Activated CD4-positive, alpha-beta memory T cell treated with anti-CD3 and anti-CD28 coated beads for 36 hours (primary cell): ENCODE measurements around the gene CLBA1. TPM values are rescaled to one million over a fixed set of nuclear protein-coding genes. Genes with fewer than 3 reads are reported as not detected.

Experiments
- CTCF ChIA-PET: fragments of 350-600 bp; sonication (Branson Sonifier 250); formaldehyde crosslinking; loops from one replicate; lab custom pipeline; 2021; ENCODE audit warnings: antibody characterized with exemption, inconsistent platforms; lab: Charles Lee
- POLR2A ChIA-PET: fragments of 350-600 bp; sonication (Branson Sonifier 250); formaldehyde crosslinking; loops from one replicate; lab custom pipeline; 2021; ENCODE audit warnings: antibody characterized with exemption; lab: Charles Lee
- DNase-seq: peaks from one replicate; pipeline ENCODE4 v3.0.0-alpha.2; 2020
- H3K27ac Mint-ChIP-seq: one replicate; pipeline ENCODE4 v1.8.0; 2021; ENCODE audit warnings: mixed read lengths
- H3K27me3 Mint-ChIP-seq: one replicate; pipeline ENCODE4 v1.8.0; 2021; ENCODE audit warnings: mixed read lengths
- H3K36me3 Mint-ChIP-seq: one replicate; pipeline ENCODE4 v1.8.0; 2021; ENCODE audit warnings: mixed read lengths
- H3K4me1 Mint-ChIP-seq: one replicate; pipeline ENCODE4 v1.8.0; 2021; ENCODE audit warnings: low read depth, mixed read lengths
- H3K4me3 Mint-ChIP-seq: one replicate; pipeline ENCODE4 v1.8.0; 2021; ENCODE audit warnings: mild to moderate bottlenecking, mixed read lengths
- H3K9me3 Mint-ChIP-seq: one replicate; pipeline ENCODE4 v1.8.0; 2021; ENCODE audit warnings: mixed read lengths
- intact Hi-C: fragments of 100-400 bp; cut with micrococcal nuclease; formaldehyde crosslinking; loops from one replicate; pipeline ENCODE4 v1.15.1; 2023
- total RNA-seq, 2 experiments: library from RNA; stranded (reverse); gene quantifications; one replicate each; pipeline ENCODE4 v1.2.3, GENCODE V29; 2021

CLBA1 gene
- total RNA-seq, 2 experiments from 2014 or later, result 0.78 to 1.2 TPM

DNA sequence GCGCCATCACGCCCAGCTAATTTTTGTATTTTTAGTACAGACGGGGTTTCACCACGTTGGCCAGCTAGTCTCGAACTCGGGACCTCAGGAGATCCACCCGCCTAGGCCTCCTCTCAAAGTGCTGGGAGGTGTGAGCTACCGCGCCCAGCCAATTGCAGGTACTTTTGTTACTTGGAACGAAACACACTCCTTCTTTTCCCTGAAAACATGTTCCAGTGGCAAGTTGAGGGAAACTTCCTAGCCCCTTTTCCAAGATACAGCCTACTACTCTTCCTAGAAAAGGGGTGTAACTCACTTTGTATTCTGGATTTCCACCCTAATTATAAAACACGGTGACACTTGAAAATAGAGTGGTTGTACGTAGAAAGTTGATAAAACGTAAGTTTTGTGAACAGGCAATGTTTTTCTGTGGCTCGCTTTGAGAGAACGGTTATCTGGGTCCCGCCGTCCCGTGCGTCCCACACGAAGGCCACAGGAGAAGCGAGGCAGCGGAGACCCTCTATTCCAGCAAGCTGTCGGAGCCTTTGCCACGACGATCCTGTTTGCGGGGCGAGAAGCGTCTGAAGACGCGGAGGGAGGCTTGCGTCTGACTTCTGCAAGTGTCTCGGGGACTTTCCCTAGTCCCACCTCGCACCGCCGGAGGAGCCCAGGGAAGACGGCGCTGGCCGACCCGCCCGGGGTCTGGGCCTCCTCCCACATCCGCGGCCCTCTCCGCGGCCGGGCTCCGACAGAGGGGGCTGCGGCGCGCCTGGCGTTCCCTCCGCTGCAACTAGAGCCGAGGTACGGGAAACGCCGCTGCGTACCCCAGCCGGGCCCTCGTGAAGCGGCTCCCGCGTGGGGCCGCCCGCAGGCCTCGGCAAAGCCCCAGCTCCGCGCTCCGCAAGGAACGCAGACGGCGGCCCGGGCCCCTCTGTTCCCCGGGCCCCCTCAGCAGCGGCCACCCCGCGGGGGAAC, 34.5 kb downstream of the CLBA1 start:
- peak overlapping the region; percentile 93 for H3K4me3 Mint-ChIP-seq
- POLR2A ChIA-PET, result interaction anchor here (0.7 to 3.9 kb wide), 10 partner anchors 12 to 50 kb away, joined by 3 to 18 read pairs (median 5); partner anchors contain the start of genes CLBA1 and GPR132
- CTCF ChIA-PET, result interaction anchor here (0.7 to 10.2 kb wide), 7 partner anchors 14 to 120 kb away, joined by 3 to 75 read pairs (median 4); no protein-coding TSS in a partner anchor
- H3K9me3 Mint-ChIP-seq, result no peaks in the 10 kb centered on the region
- H3K27me3 Mint-ChIP-seq, result no peaks in the 10 kb centered on the region
- peak overlapping the region; percentile 88 for H3K27ac Mint-ChIP-seq
- H3K36me3 Mint-ChIP-seq, result peaks cover 39% of the 10 kb centered on the region
- intact Hi-C loops, result loop anchor here (2.0 kb wide), 4 partner anchors 15 to 471 kb away; partner anchors contain the start of genes AHNAK2, BRF1 and TEDC1
- DNase-seq, result peak; percentile 72
- peaks cover 72% of the 10 kb centered on the region for H3K4me1 Mint-ChIP-seq

DNA sequence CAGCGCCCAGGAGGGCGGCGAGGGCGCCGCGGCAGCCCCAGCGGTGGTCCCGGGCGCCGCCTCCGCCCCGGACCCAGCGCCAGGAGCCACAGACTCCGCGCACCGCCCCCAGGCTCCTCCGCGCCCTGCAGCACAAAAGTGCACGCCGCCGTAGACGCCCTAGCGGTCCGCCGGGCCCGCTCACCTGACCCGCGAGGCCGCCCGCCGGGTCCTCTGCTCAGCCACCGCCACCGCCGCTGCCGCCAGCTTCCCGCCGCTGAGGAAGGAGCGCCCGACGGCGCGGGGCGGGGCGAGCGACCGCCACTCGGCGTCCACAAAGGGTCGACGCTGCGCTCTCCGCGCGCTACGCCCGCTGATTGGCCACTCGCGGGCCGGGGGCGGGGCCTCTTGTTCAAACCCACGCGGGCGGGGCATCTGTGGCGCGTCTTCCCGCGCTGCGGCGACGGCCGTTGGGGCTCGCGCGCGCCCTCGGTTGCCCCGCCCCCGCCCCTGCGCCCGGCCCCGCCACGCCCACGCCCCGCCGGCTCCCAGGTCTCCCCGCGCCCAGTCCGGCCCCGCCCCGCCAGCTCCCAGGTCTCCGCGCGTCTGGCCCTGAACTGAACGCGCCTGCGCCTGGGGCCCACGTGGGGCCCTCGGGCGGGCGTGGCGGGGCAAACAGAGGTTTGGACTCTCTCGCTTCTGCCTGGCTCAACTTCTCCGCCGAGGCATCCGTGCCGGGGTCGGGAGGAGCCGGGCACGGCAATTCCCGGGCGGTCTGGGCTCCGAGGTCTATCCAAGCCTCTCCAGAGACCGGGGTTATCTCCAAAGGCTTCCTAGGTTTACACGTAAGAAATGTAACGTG, 35.4 kb downstream of the CLBA1 start, which contains the start of gene CDCA4:
CDCA4 (minus strand) TSS at position 269 of the 841 bp plus-strand sequence. CDS start 9,154 bp downstream, outside the sequence.
- Mint-ChIP-seq H3K27ac (peak within 1 kb of the TSS; percentile 88), H3K27me3 (no peaks in the 10 kb centered on the region), H3K9me3 (no peaks in the 10 kb centered on the region), H3K4me3 (peak within 1 kb of the TSS; percentile 93), H3K4me1 (peaks cover 70% of the 10 kb centered on the region), H3K36me3 (peaks cover 34% of the 10 kb centered on the region)
- intact Hi-C loops, result loop anchor here (1.0 to 2.0 kb wide), 6 partner anchors 16 to 470 kb away; partner anchors contain the start of genes AHNAK2, BRF1 and TEDC1
- ChIA-PET CTCF (interaction anchor here (1.0 to 10.2 kb wide), 5 partner anchors 23 to 46 kb away, joined by 3 to 75 read pairs (median 5); no protein-coding TSS in a partner anchor), POLR2A (interaction anchor here (0.7 to 3.9 kb wide), 10 partner anchors 23 to 280 kb away, joined by 3 to 18 read pairs (median 4); partner anchors contain the start of genes BRF1, CLBA1 and GPR132)
- DNase-seq, result peak; percentile 98

DNA sequence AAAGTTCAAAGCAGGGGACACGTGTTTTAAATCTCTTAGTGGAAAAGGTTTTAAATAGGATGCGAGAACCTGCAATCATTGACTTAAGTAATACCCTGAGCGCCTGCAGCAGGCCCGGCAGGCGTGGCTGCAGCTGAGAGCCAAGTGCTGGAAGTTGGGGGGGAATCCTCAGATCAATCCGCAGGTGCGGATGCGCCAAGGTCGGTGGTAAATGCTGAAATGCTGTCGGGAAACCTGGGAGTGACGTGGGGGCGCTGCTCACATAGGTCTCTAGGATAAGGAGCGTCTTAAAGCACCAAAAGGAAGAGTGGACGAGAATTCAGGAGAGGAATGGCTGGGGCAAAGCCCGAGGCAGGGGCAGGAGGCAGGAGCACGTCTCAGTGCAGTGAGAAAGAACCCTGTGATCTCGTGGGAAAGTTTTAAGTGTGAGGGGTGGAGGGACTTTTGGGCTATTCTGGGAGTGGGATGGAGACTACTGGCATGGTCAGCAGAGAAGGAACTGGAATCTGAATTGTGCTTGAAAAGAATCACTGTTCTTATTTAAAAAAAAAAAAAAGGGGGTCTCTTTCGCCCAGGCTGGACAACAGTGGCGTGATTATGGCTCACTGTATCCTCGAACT, 36.2 kb downstream of the CLBA1 start:
- DNase-seq, result peak; percentile 59
- no peaks in the 10 kb centered on the region for H3K27me3 Mint-ChIP-seq
- H3K4me3 Mint-ChIP-seq, result peak overlapping the region; percentile 93
- intact Hi-C loops, result loop anchor here (1.0 to 2.0 kb wide), 6 partner anchors 17 to 469 kb away; partner anchors contain the start of genes AHNAK2, BRF1 and TEDC1
- peaks cover 70% of the 10 kb centered on the region for H3K4me1 Mint-ChIP-seq
- H3K27ac Mint-ChIP-seq, result peak overlapping the region; percentile 84
- peaks cover 27% of the 10 kb centered on the region for H3K36me3 Mint-ChIP-seq
- ChIA-PET CTCF (interaction anchor here (0.6 to 10.2 kb wide), 5 partner anchors 23 to 278 kb away, joined by 3 to 75 read pairs (median 5); no protein-coding TSS in a partner anchor), POLR2A (interaction anchor here (0.7 to 3.9 kb wide), 5 partner anchors 35 to 279 kb away, joined by 3 to 18 read pairs (median 4); partner anchors contain the start of genes BRF1, CLBA1 and GPR132)
- H3K9me3 Mint-ChIP-seq, result no peaks in the 10 kb centered on the region

DNA sequence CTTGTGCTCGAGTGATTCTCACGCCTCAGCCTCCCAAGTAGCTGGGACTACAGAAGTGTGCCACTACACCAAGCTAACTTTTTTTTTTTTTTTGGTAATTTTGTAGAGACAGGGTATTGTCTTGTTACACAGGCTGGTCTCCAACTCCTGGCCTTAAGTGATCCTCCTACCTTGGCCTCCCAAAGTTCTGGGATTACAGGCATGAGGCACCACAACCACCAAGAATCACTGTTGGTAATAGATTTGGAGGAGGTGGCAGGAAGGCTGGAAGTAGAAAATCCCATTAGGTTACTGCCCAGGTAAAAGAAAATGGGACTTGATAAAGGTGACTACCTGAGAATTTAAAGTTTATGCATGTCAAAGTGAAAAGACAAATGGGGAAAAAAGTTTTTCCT, 36.7 kb downstream of the CLBA1 start:
- Mint-ChIP-seq H3K36me3 (peaks cover 25% of the 10 kb centered on the region), H3K27me3 (no peaks in the 10 kb centered on the region), H3K4me1 (peaks cover 71% of the 10 kb centered on the region), H3K27ac (peak overlapping the region; percentile 84), H3K9me3 (no peaks in the 10 kb centered on the region), H3K4me3 (peak overlapping the region; percentile 93)
- CTCF ChIA-PET, result interaction anchor here (0.6 to 10.2 kb wide), 3 partner anchors 22 to 277 kb away, joined by 4 to 75 read pairs (median 5); no protein-coding TSS in a partner anchor
- no peak for DNase-seq
- intact Hi-C loops, result no loop called here
- POLR2A ChIA-PET, result interaction anchor here (1.4 to 2.6 kb wide), 2 partner anchors 34 to 43 kb away, joined by 3 to 16 read pairs; partner anchors contain the start of gene GPR132

DNA sequence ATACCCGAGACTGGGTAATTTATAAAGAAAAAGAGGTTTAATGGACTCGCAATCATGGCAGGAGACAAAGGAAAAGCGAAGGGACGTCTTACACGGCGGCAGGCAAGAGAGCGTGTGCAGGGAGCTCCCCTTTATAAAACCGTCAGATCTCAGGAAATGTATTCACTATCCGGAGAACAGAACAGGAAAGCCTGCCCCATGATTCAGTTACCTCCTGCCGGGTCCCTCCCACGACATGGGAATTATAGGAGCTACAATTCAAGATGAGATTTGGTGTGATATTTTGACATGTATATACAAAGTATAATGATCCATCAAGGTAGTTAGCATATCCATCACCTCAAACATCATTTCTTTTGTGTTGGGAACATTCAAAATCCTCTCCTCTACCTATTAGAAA, 37.6 kb downstream of the CLBA1 start:
- intact Hi-C loops, result no loop called here
- Mint-ChIP-seq H3K4me1 (peaks cover 64% of the 10 kb centered on the region), H3K4me3 (no peak overlapping the region), H3K27me3 (no peaks in the 10 kb centered on the region), H3K27ac (peak overlapping the region; percentile 61), H3K9me3 (no peaks in the 10 kb centered on the region), H3K36me3 (peaks cover 19% of the 10 kb centered on the region)
- CTCF ChIA-PET, result interaction anchor here (10.2 kb wide), 1 partner anchor 21 kb away, joined by 75 read pairs; no protein-coding TSS in a partner anchor
- POLR2A ChIA-PET, result no interaction called here
- no peak for DNase-seq

DNA sequence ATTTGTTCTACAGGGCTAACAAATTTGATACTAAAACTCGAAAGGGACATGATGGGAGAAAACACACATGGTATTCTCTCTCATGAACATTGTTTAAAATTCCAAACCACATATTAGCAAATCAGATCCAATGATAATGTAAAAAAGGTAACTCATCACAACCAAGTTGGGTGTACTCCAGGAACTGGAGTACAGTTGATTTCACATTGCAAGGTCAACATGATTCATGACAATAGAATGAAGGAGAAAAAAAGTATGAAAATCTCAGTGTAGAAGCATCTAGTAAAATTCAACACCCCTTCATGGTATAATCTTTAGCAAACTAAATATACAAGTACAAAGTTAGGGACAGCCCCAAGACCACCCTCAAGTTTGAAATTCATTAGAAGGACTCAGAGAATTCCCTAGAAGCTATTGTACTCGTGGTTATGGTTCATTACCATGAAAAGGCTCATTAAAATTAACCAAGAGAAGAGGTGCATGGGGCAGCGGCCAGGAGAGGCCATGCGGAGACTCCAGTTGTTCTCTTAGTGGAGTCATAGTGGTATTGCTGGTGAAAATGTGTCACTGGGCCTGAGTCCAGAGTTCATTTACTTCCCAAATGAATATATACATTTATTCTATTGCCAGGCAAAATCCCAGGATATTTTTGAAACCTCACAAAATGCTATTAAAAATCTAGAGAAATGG, 38.3 kb downstream of the CLBA1 start:
- no peaks in the 10 kb centered on the region for H3K27me3 Mint-ChIP-seq
- peak overlapping the region; percentile 61 for H3K27ac Mint-ChIP-seq
- H3K4me3 Mint-ChIP-seq, result no peak overlapping the region
- H3K9me3 Mint-ChIP-seq, result no peaks in the 10 kb centered on the region
- DNase-seq, result no peak
- ChIA-PET POLR2A (no interaction called here), CTCF (interaction anchor here (6.2 kb wide), 1 partner anchor 21 kb away, joined by 46 read pairs; no protein-coding TSS in a partner anchor)
- peaks cover 56% of the 10 kb centered on the region for H3K4me1 Mint-ChIP-seq
- H3K36me3 Mint-ChIP-seq, result peaks cover 14% of the 10 kb centered on the region
- intact Hi-C loops, result no loop called here

DNA sequence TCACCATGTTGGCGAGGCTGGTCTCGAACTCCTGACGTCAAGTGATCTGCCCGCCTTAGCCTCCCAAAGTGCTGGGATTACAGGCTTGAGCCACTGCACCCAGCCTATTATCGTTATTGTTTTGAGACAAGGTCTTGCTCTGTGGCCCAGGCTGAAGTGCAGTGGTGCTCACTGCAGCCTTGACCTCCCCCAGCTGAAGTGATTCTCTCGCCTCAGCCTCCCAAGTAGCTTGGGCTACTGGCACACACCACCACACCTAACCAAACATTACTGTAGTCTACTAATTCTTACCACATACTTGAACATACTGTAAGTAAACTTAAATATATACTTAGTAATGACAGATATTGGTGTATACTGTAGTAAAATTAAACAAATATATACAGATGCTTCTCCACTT, 39.8 kb downstream of the CLBA1 start:
- ChIA-PET CTCF (interaction anchor here (1.7 to 6.2 kb wide), 3 partner anchors 19 to 51 kb away, joined by 4 to 46 read pairs (median 5); no protein-coding TSS in a partner anchor), POLR2A (interaction anchor here (1.7 kb wide), 1 partner anchor 40 kb away, joined by 7 read pairs; the partner anchor contains the start of gene GPR132)
- no peak for DNase-seq
- Mint-ChIP-seq H3K4me3 (no peak overlapping the region), H3K36me3 (no peaks in the 10 kb centered on the region), H3K27ac (peak overlapping the region; percentile 81), H3K4me1 (peaks cover 48% of the 10 kb centered on the region), H3K27me3 (no peaks in the 10 kb centered on the region), H3K9me3 (no peaks in the 10 kb centered on the region)
- intact Hi-C loops, result no loop called here

DNA sequence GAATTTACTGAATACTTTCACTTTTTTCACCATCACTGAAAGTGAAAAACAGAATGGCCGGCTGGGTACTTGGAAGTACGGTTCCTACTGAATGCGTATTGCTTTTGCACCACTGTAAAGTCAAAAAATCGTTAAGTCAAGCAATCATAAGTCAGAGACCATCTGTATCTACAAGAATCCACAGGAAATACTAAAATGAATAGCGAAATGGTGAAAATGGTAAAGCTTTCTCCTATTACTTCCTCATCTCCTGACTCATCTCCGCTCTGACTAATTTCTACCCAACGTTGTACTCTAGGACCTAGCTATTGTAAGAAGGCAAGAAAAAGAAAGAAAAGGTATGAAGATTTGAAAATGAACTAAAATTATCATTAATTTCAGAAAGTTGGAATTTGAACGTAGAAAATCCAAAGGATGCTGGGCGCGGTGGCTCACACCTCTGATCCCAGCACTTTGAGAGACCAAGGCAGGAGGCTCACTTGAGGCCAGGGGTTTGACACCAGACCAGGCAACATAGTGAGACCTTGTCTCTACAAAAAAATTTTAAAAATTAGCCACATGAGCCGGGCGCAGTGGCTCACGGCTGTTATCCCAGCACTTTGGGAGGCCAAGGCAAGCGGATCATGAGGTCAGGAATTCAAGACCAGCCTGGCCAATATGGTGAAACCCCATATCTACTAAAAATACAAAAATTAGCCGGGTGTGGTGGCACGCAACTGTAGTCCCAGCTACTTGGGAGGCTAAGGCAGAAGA, 40.6 kb downstream of the CLBA1 start:
- H3K4me1 Mint-ChIP-seq, result peaks cover 48% of the 10 kb centered on the region
- H3K27ac Mint-ChIP-seq, result peak overlapping the region; percentile 81
- POLR2A ChIA-PET, result interaction anchor here (0.8 to 1.7 kb wide), 2 partner anchors 21 to 40 kb away, joined by 3 to 7 read pairs; partner anchors contain the start of gene GPR132
- no peaks in the 10 kb centered on the region for H3K27me3 Mint-ChIP-seq
- peak; percentile 41 for DNase-seq
- H3K9me3 Mint-ChIP-seq, result no peaks in the 10 kb centered on the region
- peak overlapping the region; percentile 4 for H3K4me3 Mint-ChIP-seq
- CTCF ChIA-PET, result interaction anchor here (0.7 to 6.2 kb wide), 6 partner anchors 19 to 51 kb away, joined by 3 to 46 read pairs (median 4); no protein-coding TSS in a partner anchor
- intact Hi-C loops, result loop anchor here (1.0 kb wide), 2 partner anchors 39 to 44 kb away; partner anchors contain the start of gene GPR132
- no peaks in the 10 kb centered on the region for H3K36me3 Mint-ChIP-seq

DNA sequence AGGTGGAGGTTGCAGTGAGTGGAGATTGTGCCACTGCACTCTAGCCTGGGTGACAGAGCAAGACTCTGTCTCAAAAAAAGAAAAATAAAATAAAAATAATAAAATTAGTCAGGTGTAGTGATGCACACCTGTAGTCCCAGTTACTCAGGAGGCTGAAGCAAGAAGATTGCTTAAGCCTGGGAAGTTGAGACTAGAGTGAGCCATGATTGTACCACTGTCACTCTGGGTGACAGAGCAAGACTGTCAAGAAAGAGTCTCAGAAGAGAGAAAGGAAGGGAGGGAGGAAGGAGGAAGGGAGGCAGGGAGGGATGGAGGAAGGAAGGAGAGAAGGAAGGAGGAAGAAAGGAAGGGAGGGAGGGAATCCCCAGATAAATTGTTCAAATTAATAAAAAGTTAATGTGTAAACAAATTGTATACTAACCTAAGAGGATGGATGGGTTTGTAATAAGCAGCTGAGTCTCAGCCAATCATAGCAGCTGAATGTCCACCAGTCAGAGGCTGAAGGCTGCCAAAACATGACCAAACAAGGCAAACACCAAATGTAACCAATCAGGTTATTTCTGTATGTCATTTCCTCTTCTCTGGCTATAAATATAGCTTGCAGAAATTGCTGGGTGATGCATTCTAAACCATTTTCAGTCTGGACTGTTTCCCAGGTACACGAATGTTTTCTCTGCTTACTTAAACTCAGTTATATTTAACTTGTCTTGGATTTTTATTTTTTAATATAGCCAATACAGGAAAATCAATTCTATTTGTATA, 41.4 kb downstream of the CLBA1 start:
- intact Hi-C loops, result loop anchor here (1.0 kb wide), 2 partner anchors 38 to 43 kb away; partner anchors contain the start of gene GPR132
- no peak for DNase-seq
- no peak overlapping the region for H3K4me3 Mint-ChIP-seq
- no peak overlapping the region for H3K27ac Mint-ChIP-seq
- ChIA-PET POLR2A (interaction anchor here (1.7 kb wide), 1 partner anchor 39 kb away, joined by 7 read pairs; the partner anchor contains the start of gene GPR132), CTCF (interaction anchor here (1.0 to 6.2 kb wide), 4 partner anchors 18 to 52 kb away, joined by 4 to 46 read pairs (median 6); no protein-coding TSS in a partner anchor)
- no peaks in the 10 kb centered on the region for H3K27me3 Mint-ChIP-seq
- peaks cover 43% of the 10 kb centered on the region for H3K4me1 Mint-ChIP-seq
- H3K36me3 Mint-ChIP-seq, result no peaks in the 10 kb centered on the region
- no peaks in the 10 kb centered on the region for H3K9me3 Mint-ChIP-seq
